Jurkat, Clone E6-1 (cell line): ENCODE data around the gene SPTB. TPM values are rescaled to one million over a fixed set of nuclear protein-coding genes. Genes with fewer than 3 reads are reported as not detected.
"Not testable (repeated sequence)": the region's sequence is repeated elsewhere in the genome, so short reads cannot be mapped to it uniquely, and the experiment has no call there.

Experiments used
- DNase-seq: peaks from one replicate; pipeline ENCODE4 v3.0.0-alpha.2; 2011; ENCODE audit warnings: low read depth, low spot score
- H3K4me3 ChIP-seq: 2 replicates; pipeline ENCODE4 v1.5.1; 2011; ENCODE audit warnings: mild to moderate bottlenecking, low read length, control low read depth, moderate library complexity
- polyA plus RNA-seq: library from polyadenylated mRNA; unstranded; fragments of >200 nt; gene quantifications from one replicate; pipeline ENCODE4 v1.2.1, GENCODE V29; 2012; ENCODE audit warnings: missing spikeins; ENCODE audit not compliant: insufficient read length, insufficient read depth

Gene SPTB
- 2.5 TPM for polyA plus RNA-seq

- H3K4me3 ChIP-seq = peak within 1 kb of the TSS; percentile 61
- peak; percentile 31 for DNase-seq
Observed at GRCh38 chr14:64879635-64880220, at the start of gene SPTB. TSS of gene SPTB (minus strand) at chr14:64879907. CDS start at chr14:64823094, 56,813 bp downstream.

GRCh38 chr14:64929014-64929359, 49.3 kb upstream of the SPTB start:
- H3K4me3 ChIP-seq = no peak overlapping the region
- DNase-seq = no peak

DNA sequence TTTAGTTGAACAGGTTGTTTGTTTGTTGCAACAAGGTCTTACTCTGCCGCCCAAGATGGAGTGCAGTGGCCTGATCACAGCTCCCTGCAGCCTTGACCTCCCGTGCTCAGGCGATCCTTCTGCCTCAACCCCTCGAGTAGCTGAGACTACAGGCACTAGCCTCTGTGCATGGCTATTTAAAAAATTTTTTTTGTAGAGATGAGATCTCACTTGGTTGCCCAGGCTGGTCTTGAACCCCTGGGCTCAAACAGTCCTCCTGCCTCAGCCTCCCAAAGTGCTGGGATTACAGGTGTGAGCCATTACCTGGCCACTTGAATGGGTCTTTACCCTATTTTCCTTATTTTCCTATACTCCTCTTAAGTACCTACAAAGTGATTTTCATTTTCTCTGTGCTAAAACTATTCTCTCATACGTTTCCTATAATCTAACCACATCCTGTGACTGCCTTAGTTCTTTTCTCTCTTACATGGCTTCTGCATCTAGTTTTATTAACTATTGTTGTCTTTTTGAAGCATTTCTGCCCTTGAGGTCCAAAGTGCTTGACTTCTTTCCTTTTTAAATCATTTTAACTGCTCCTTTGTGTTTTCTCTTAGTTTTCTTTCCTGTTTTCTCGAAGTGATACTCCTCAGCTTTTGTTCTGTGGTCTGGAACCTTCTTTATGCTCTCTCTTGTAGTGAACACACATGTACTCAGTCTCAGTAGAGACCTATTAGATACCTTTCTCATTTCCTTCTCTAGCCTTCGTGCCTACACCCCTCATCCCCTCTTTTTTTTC, 48.7 kb upstream of the SPTB start:
- DNase-seq = peak; percentile 83
- no peak overlapping the region for H3K4me3 ChIP-seq

DNA sequence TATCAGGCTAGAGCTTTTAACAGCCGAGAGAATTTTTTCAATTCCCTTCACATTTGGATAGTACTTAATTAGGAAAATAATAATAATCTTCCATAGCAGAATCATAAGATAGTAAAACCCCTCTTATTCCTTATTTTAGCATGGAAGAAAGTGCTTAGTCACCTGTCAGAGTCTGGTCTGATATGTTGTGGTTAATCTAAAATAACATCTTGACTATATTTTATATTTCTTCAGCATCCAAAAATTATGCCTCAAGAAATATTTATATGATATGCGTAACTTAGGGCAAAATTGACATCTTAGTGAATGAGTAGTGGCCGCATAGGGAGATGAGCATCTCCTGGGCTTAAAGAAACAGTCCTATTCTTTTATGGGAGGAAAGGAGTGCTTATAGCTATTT, 47.3 kb upstream of the SPTB start:
- no peak overlapping the region for H3K4me3 ChIP-seq
- DNase-seq = no peak

GRCh38 chr14:64926398-64926995, 46.8 kb upstream of the SPTB start:
- no peak overlapping the region for H3K4me3 ChIP-seq
- DNase-seq = peak; percentile 56

GRCh38 chr14:64923015-64923414, 43.3 kb upstream of the SPTB start:
- no peak for DNase-seq
- H3K4me3 ChIP-seq = no peak overlapping the region

DNA sequence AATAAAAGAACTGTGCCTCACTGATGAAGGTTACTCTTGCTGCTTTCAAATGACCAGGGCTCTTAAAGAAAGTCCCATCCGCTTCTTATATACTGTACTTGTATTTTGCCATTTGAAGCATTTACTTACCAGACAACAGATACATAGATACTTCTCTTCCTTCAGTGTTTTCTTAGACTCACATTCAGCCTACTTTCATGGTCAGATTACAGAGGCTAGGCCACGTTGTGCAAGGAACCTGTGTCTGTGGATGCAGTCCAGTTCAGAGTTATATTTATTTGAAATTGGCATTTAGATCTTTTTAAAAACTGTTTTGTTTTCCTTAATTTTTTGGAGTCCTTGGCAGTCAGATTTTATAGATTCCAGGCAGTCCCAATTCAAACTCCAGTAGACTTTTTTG, 40.8 kb upstream of the SPTB start:
- DNase-seq = no peak
- no peak overlapping the region for H3K4me3 ChIP-seq

GRCh38 chr14:64919618-64920017, 39.9 kb upstream of the SPTB start:
- DNase-seq = no peak
- no peak overlapping the region for H3K4me3 ChIP-seq

- no peak overlapping the region for H3K4me3 ChIP-seq
Observed at GRCh38 chr14:64919215-64919614, 39.5 kb upstream of the SPTB start.

GRCh38 chr14:64918216-64918615, 38.5 kb upstream of the SPTB start:
- H3K4me3 ChIP-seq = no peak overlapping the region
- no peak for DNase-seq

More at GRCh38 chr14:64919215-64919614, 39.5 kb upstream of the SPTB start:
- DNase-seq = no peak

GRCh38 chr14:64915797-64916196, 36.1 kb upstream of the SPTB start:
- H3K4me3 ChIP-seq = no peak overlapping the region
- DNase-seq = no peak

DNA sequence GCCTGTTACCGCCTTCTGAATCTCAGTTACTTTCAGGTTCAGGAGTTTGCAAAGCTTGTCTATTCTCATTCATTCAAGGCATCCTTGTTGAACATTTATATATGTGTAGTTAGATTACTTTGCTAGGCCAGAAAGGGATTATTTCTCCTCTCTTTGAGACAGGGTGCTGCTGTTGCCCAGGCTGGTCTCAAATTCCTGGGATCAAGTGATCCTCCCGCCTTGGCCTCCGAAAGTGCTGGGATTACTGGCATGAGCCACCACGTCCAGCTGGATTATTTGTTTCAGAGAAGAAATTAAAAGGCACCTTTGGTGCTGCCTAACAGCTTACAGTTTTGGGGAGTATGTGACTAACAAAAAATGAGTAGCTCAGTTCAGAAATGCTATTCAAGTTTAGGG, 35.3 kb upstream of the SPTB start:
- no peak for DNase-seq
- peak overlapping the region; percentile 92 for H3K4me3 ChIP-seq

DNA sequence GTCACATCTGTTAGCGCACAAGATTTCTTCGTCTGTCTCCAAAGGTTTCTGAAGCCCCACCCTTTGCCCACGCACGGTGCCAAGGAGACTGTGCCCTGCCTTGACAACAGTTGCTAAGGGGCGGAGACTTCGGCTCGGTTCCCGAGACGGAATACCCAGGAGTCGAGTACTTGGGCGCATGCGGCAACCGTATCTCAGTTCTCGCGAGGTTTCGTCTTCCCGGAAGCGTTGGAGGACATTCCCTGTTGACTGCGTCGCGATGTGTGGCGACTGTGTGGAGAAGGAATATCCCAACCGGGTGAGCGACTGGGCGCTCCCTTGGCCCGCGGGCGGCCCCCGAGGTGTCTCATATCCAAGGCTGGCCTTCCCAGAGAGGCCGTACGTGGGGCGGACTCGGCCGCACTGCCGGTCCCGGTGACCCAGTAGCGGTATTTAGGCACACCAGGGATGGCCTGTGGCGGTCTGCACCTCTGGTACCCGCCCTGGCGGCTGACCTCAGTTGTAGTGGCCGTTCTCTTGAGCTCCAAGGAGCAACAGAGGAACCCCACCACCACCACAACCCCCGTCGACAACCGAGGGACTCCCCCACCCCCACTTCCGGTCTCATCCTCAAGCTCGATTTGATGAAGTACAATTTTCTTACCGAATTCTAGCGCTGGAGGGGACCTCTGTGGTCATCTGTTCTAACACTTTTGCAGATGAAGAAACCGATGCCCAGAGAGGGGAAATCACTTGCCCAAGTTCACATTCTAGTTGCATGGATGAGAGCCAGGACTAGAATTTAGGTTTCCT, 34.7 kb upstream of the SPTB start, which contains the start of gene CHURC1:
Gene CHURC1 (plus strand): TSS at position 219 of the 792 bp plus-strand sequence. CDS start 41 bp downstream, at position 260.
- peak; percentile 97 for DNase-seq
- peak within 1 kb of the TSS; percentile 92 for H3K4me3 ChIP-seq

- H3K4me3 ChIP-seq, DNase-seq: not testable (repeated sequence)
Observed at GRCh38 chr14:64913477-64913876, 33.8 kb upstream of the SPTB start.

DNA sequence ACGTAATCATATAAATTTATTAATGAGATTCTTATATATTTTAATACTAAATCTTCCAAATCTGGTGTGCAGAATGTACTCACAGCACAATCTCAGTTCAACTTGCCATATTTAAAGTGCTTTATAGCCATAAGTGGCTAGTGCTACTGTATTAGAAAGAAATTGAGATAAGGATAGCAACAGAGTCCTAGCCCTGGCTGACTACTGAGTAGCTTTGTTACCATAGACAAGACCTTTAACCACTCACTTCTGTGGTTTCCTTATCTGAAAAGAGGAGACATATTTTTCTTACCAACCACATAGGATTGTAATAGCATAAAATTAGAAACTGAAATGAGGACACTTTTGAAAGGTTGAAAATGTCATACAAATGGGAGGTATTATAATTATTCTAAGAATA, 32.6 kb upstream of the SPTB start:
- DNase-seq = peak; percentile 57
- H3K4me3 ChIP-seq = no peak overlapping the region

DNA sequence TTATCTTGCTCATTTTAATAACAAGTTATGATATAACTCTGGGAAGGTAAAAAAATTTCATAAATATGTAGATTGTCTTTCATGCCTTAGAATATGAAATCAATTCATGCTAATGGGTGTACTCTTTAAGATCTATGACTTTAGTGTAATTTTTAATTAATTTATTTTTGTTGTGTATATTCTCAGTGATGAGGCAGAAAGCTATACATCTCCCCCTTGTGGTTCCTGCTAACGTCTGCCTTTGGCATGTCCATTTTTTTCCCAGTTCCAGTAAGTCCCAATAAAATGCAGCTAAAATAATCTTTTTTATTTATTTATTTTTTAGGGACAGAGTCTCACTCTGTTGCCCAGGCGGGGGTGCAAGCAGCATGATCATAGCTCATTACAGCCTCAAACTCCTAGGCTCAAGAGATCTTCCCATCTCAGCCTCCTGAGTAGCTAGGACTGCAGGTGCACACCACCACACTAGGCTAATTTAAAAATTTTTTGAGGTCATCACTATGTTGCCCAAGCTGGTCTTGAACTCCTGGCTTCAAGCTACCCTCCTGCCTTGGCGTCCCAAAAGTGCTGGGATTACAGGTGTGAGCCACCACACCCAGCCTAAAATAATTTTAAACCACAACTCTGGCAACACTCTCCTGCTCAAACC, 31.3 kb upstream of the SPTB start:
- no peak for DNase-seq
- no peak overlapping the region for H3K4me3 ChIP-seq

DNA sequence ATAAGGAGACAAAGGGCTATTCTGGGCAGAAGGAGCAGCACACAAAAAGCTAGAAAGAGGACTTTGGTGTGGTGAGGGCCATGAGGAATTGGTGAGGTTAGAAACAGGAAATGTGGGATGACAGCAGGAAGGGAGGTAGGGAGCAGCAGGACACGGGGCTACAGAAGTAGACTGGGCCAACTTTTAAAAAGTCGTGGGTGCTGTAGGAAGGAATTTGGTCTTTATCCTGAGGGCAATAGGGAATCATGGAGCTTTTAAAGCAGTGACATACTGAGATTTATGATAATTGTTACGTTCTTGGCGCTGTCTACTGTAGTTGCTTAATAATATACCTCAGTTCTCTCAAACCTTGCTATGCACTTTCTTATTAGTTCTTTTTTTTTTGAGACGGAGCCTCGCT, 26.3 kb upstream of the SPTB start:
- no peak for DNase-seq
- H3K4me3 ChIP-seq = no peak overlapping the region

- DNase-seq = no peak
- no peak overlapping the region for H3K4me3 ChIP-seq
Observed at GRCh38 chr14:64899958-64900357, 20.3 kb upstream of the SPTB start.

DNA sequence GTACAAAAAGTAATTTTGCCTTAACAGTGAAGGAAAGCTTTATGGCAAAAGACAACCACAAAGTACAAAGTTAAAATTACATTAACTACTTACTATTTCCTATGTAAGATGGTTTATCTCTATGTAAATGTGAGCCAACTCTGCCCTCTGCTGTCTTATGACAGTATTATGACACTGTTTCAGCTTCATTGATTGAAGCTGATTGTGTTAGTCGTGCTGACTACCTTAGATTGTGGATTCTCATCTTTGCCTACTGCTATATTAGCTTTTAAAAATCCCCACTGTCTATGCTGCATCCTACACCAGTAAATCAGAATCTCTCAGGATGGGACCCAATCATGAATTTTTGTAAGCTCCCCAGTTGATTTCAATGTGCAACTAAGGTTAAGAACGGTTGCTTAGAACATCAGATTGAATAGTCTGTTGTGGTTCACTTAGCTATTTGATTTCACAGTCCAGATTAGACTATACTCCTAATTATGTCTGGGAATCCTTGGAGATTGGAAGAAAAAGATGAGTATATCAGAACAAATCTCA, 12.2 kb upstream of the SPTB start:
- DNase-seq = peak; percentile 75
- no peak overlapping the region for H3K4me3 ChIP-seq
